Measurements from ENCODE around the gene ANKFY1. TPM values are rescaled to one million over a fixed set of nuclear protein-coding genes. Genes with fewer than 3 reads are reported as not detected.

ANKFY1 gene
- total RNA-seq, 1 donor from 2014 or later = 16.2 TPM

- DNase-seq (ENCODE audit: low spot score in 2 of 2) = peak in 1 of 2 donors; percentile 80
- Histone ChIP-seq H3K27ac (peak overlapping the region; percentile 82 to 84), H3K27me3 (no peaks in the 10 kb centered on the region), H3K36me3 (peaks cover 0 to 8% of the 10 kb centered on the region in 2 donors), H3K4me1 (peaks cover 10 to 59% of the 10 kb centered on the region in 2 donors), H3K9me3 (no peaks in the 10 kb centered on the region), H3K4me3 (peak overlapping the region in 1 of 2 donors; percentile 46)
- intact Hi-C loops (cut with DNase I) = loop anchor here (2.0 to 5.0 kb wide), 2 partner anchors 15 to 137 kb away; partner anchors contain the start of gene UBE2G1
- TF ChIP-seq CTCF (IDR thresholded peaks at IDR 0.05) = no peak
Measured at GRCh38 chr17:4229627-4230541, 33.9 kb downstream of the ANKFY1 start.

GRCh38 chr17:4221899-4222659 is 41.7 kb downstream of the ANKFY1 start:
- H3K27me3 ChIP-seq = no peaks in the 10 kb centered on the region
- TF ChIP-seq CTCF (IDR thresholded peaks at IDR 0.05) = no peak
- H3K27ac ChIP-seq = peak overlapping the region in 1 of 2 donors; percentile 73
- DNase-seq (ENCODE audit: low spot score in 2 of 2) = no peak
- no peak overlapping the region for H3K4me3 ChIP-seq
- intact Hi-C loops (cut with DNase I) = no loop called here
- peaks cover 0 to 7% of the 10 kb centered on the region in 2 donors for H3K36me3 ChIP-seq
- H3K9me3 ChIP-seq = no peaks in the 10 kb centered on the region
- H3K4me1 ChIP-seq = peaks cover 0 to 11% of the 10 kb centered on the region in 2 donors

- Histone ChIP-seq H3K36me3 (peaks cover 3 to 7% of the 10 kb centered on the region in 2 donors), H3K9me3 (no peaks in the 10 kb centered on the region), H3K27me3 (no peaks in the 10 kb centered on the region), H3K4me1 (peaks cover 0 to 11% of the 10 kb centered on the region in 2 donors), H3K27ac (peak overlapping the region; percentile 66 to 73), H3K4me3 (peak overlapping the region in 1 of 2 donors; percentile 37)
- intact Hi-C loops (cut with DNase I) = no loop called here
- no peak for TF ChIP-seq CTCF (IDR thresholded peaks at IDR 0.05)
- DNase-seq (ENCODE audit: low spot score in 2 of 2) = no peak
Measured at GRCh38 chr17:4221163-4221562, 42.6 kb downstream of the ANKFY1 start.

DNA sequence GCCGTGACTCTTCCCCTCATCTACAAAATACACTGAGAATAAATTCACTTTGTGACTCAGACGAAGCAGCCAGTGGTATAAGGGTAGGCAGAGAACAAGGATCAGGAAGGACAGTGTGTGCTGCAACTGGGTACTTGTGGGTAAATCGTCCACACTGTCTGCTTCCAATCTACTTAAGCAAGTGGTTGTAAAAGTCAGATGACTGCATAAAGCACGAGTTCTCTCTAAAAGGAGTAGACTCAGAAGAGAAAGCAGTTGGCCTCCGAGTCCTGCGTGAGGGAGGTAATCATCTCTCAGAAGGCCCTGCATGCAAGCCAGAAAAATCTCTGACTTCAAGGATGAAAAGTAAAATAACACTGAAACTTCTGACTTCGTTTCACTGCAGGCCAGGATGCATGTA is 43.1 kb downstream of the ANKFY1 start:
- Histone ChIP-seq H3K9me3 (no peaks in the 10 kb centered on the region), H3K4me3 (peak overlapping the region in 1 of 2 donors; percentile 37)

More for the DNA sequence above, 43.1 kb downstream of the ANKFY1 start:
- no peak for TF ChIP-seq CTCF (IDR thresholded peaks at IDR 0.05)
- no peak for DNase-seq (ENCODE audit: low spot score in 2 of 2)
- H3K36me3 ChIP-seq = peaks cover 3 to 7% of the 10 kb centered on the region in 2 donors
- intact Hi-C loops (cut with DNase I) = no loop called here
- H3K4me1 ChIP-seq = peaks cover 0 to 13% of the 10 kb centered on the region in 2 donors
- H3K27ac ChIP-seq = peak overlapping the region; percentile 66 to 73
- no peaks in the 10 kb centered on the region for H3K27me3 ChIP-seq
